IMR-90 (cell line): Measurements from ENCODE around the gene SYNE3. TPM values are rescaled to one million over a fixed set of nuclear protein-coding genes. Genes with fewer than 3 reads are reported as not detected.
A peak's percentile ranks its signal among the peaks of the same experiment; 100 is the strongest.

Experiments
- ATAC-seq: fragments of 200-7000 bp; cut with Tn5 transposase; 2 replicates; pipeline ENCODE4 v1.9.1; 2020; ENCODE audit warnings: low read depth, mild to moderate bottlenecking, moderate library complexity
- BruUV-seq: library from RNA; stranded (reverse); fragments of 400-500 nt; replicated peaks from 2 replicates; lab custom pipeline; 2021; lab: Mats Ljungman, UMichigan
- CTCF ChIA-PET: fragments of 300-600 bp; formaldehyde crosslinking; extraction: SDS; loops from one replicate; lab custom pipeline; 2021; ENCODE audit warnings: antibody characterized with exemption; lab: Yijun Ruan, JAX
- POLR2A ChIA-PET: fragments of 300-600 bp; sonication (Branson Sonifier 250); formaldehyde crosslinking; loops from one replicate; lab custom pipeline; 2022; ENCODE audit warnings: antibody characterized with exemption; ENCODE audit not compliant: unreplicated experiment; lab: Charles Lee
- DNase-seq: peaks from one replicate; pipeline ENCODE4 v3.0.0; 2013
- H2AFZ ChIP-seq: replicated peaks from 2 replicates; pipeline ENCODE3; 2013; ENCODE audit warnings: low read length, mild to moderate bottlenecking; ENCODE audit not compliant: poor library complexity
- H2AK5ac ChIP-seq: 2 replicates; pipeline ENCODE4 v1.6.1; 2013; ENCODE audit warnings: low read depth, low read length, inconsistent platforms
- H2AK9ac ChIP-seq: replicated peaks from 2 replicates; pipeline ENCODE3; 2013; ENCODE audit warnings: mild to moderate bottlenecking, low read depth, low read length, moderate library complexity; ENCODE audit not compliant: poor library complexity
- H2BK120ac ChIP-seq: 2 replicates; pipeline ENCODE4 v1.6.1; 2013; ENCODE audit warnings: low read depth, low read length, inconsistent platforms
- H2BK15ac ChIP-seq: 3 replicates; pipeline ENCODE4 v1.6.1; 2013; ENCODE audit warnings: low read depth, low read length, inconsistent platforms
- H2BK20ac ChIP-seq: 2 replicates; pipeline ENCODE4 v1.6.1; 2013; ENCODE audit warnings: low read depth, mild to moderate bottlenecking, inconsistent platforms, low read length, moderate library complexity
- H2BK5ac ChIP-seq: 2 replicates; pipeline ENCODE4 v1.6.1; 2013; ENCODE audit warnings: mild to moderate bottlenecking, low read depth, low read length, inconsistent platforms; ENCODE audit not compliant: poor library complexity, severe bottlenecking
- H3K14ac ChIP-seq: replicated peaks from 2 replicates; pipeline ENCODE4 v1.6.1; 2013; ENCODE audit warnings: low read depth, low read length, inconsistent platforms
- H3K18ac ChIP-seq: 2 replicates; pipeline ENCODE4 v1.6.1; 2013; ENCODE audit warnings: low read depth, low read length, control low read depth
- H3K23ac ChIP-seq: 2 replicates; pipeline ENCODE4 v1.6.1; 2013; ENCODE audit warnings: low read depth, low read length, inconsistent platforms
- H3K27ac ChIP-seq: 2 replicates; pipeline ENCODE4 v1.5.1; 2013; ENCODE audit warnings: mild to moderate bottlenecking, control low read depth, low read length; ENCODE audit not compliant: insufficient read depth
- H3K27me3 ChIP-seq: 2 replicates; pipeline ENCODE4 v1.6.1; 2013; ENCODE audit warnings: low read length; ENCODE audit not compliant: control insufficient read depth, insufficient read depth
- H3K36me3 ChIP-seq: 2 replicates; pipeline ENCODE4 v1.6.1; 2013; ENCODE audit warnings: low read length, mixed read lengths; ENCODE audit not compliant: control insufficient read depth, insufficient read depth
- H3K4ac ChIP-seq: 2 replicates; pipeline ENCODE4 v1.6.1; 2013; ENCODE audit warnings: low read depth, low read length, inconsistent platforms
- H3K4me1 ChIP-seq: 2 replicates; pipeline ENCODE4 v1.6.1; 2013; ENCODE audit warnings: low read length, mixed read lengths; ENCODE audit not compliant: control insufficient read depth, insufficient read depth
- H3K4me2 ChIP-seq: 2 replicates; pipeline ENCODE4 v1.6.1; 2013; ENCODE audit warnings: low read depth, mild to moderate bottlenecking, control low read depth, low read length, moderate library complexity
- H3K4me3 ChIP-seq: 2 replicates; pipeline ENCODE4 v1.5.1; 2013; ENCODE audit warnings: low read depth, mild to moderate bottlenecking, control low read depth, low read length, moderate library complexity; ENCODE audit not compliant: insufficient read depth
- H3K56ac ChIP-seq: 2 replicates; pipeline ENCODE4 v1.6.1; 2013; ENCODE audit warnings: low read length, inconsistent platforms; ENCODE audit not compliant: insufficient read depth; ENCODE audit errors: extremely low read depth
- H3K79me1 ChIP-seq, 2 experiments: 2 replicates each; pipeline ENCODE4 v1.6.1; 2013; ENCODE audit warnings: low read length in 2 of 2, inconsistent platforms in 1 of 2, low read depth in 1 of 2
- H3K9ac ChIP-seq: 2 replicates; pipeline ENCODE4 v1.6.1; 2013; ENCODE audit warnings: low read depth, low read length, control low read depth
- H3K9me1 ChIP-seq: 2 replicates; pipeline ENCODE4 v1.6.1; 2013; ENCODE audit warnings: low read length, inconsistent platforms; ENCODE audit not compliant: insufficient read depth
- H3K9me3 ChIP-seq: 2 replicates; pipeline ENCODE4 v1.6.1; 2013; ENCODE audit warnings: low read length; ENCODE audit not compliant: control insufficient read depth, insufficient read depth
- H4K20me1 ChIP-seq: 2 replicates; pipeline ENCODE4 v1.6.1; 2013; ENCODE audit warnings: low read length, inconsistent platforms; ENCODE audit not compliant: insufficient read depth
- H4K5ac ChIP-seq: 2 replicates; pipeline ENCODE4 v1.6.1; 2013; ENCODE audit warnings: mild to moderate bottlenecking, low read depth, low read length, control low read depth
- H4K8ac ChIP-seq, 2 experiments: 2 replicates each; pipeline ENCODE4 v1.6.1; 2013; ENCODE audit warnings: low read depth in 2 of 2, low read length in 2 of 2, control low read depth in 1 of 2, inconsistent platforms in 1 of 2
- H4K91ac ChIP-seq: 2 replicates; pipeline ENCODE4 v1.6.1; 2013; ENCODE audit warnings: low read depth, low read length, inconsistent platforms; ENCODE audit not compliant: insufficient read depth
- BHLHE40 ChIP-seq: fragments of 150-350 bp; IDR thresholded peaks from 2 replicates; pipeline ENCODE4 v1.6.1; 2016; ENCODE audit warnings: mild to moderate bottlenecking, low read depth, low read length
- CEBPB ChIP-seq: IDR thresholded peaks from 2 replicates; pipeline ENCODE4 v1.6.1; 2012; ENCODE audit warnings: low read depth, low read length, improper control_type of control experiment
- CHD1 ChIP-seq: IDR thresholded peaks from 2 replicates; pipeline ENCODE4 v1.6.1; 2012; ENCODE audit warnings: low read depth, low read length, improper control_type of control experiment
- CTCF ChIP-seq: conservative IDR thresholded peaks from 2 replicates; pipeline ENCODE4 v1.5.1; 2012; ENCODE audit warnings: mild to moderate bottlenecking, low read depth, low read length, improper control_type of control experiment
- ELK1 ChIP-seq: fragments of 150-350 bp; IDR thresholded peaks from 2 replicates; pipeline ENCODE4 v1.6.1; 2016; ENCODE audit warnings: low read depth, mild to moderate bottlenecking, low read length, moderate library complexity, borderline replicate concordance
- FOS ChIP-seq: fragments of 150-350 bp; IDR thresholded peaks from 2 replicates; pipeline ENCODE4 v1.6.1; 2016; ENCODE audit warnings: low read depth, low read length
- MAFK ChIP-seq: IDR thresholded peaks from 2 replicates; pipeline ENCODE4 v1.6.1; 2012; ENCODE audit warnings: low read depth, low read length, improper control_type of control experiment
- MAZ ChIP-seq: IDR thresholded peaks from 2 replicates; pipeline ENCODE4 v1.6.1; 2012; ENCODE audit warnings: low read depth, mild to moderate bottlenecking, low read length, improper control_type of control experiment, moderate library complexity, borderline replicate concordance
- MXI1 ChIP-seq: IDR thresholded peaks from 2 replicates; pipeline ENCODE4 v1.6.1; 2012; ENCODE audit warnings: low read depth, mild to moderate bottlenecking, low read length, moderate library complexity, borderline replicate concordance
- NFE2L2 ChIP-seq: fragments of 150-350 bp; IDR thresholded peaks from 2 replicates; pipeline ENCODE4 v1.6.1; 2016; ENCODE audit warnings: low read depth, mild to moderate bottlenecking, low read length
- POLR2A ChIP-seq: IDR thresholded peaks from 2 replicates; pipeline ENCODE4 v1.6.1; 2012; ENCODE audit warnings: mild to moderate bottlenecking, low read depth, low read length
- RAD21 ChIP-seq: IDR thresholded peaks from 2 replicates; pipeline ENCODE4 v1.6.1; 2012; ENCODE audit warnings: low read length, improper control_type of control experiment
- RCOR1 ChIP-seq: IDR thresholded peaks from 2 replicates; pipeline ENCODE4 v1.6.1; 2012; ENCODE audit warnings: mild to moderate bottlenecking, low read length, improper control_type of control experiment; ENCODE audit not compliant: insufficient replicate concordance
- RFX5 ChIP-seq: IDR thresholded peaks from 2 replicates; pipeline ENCODE4 v1.8.0; 2012; ENCODE audit warnings: low read depth, mild to moderate bottlenecking, low read length, moderate library complexity
- SMC3 ChIP-seq: fragments of 150-350 bp; IDR thresholded peaks from 2 replicates; pipeline ENCODE4 v1.6.1; 2016; ENCODE audit warnings: low read depth, mild to moderate bottlenecking, antibody characterized with exemption, low read length, moderate library complexity
- USF2 ChIP-seq: fragments of 150-350 bp; IDR thresholded peaks from 2 replicates; pipeline ENCODE4 v1.6.1; 2017; ENCODE audit warnings: mild to moderate bottlenecking, antibody characterized with exemption, low read length, low read depth
- WGBS, 2 experiments: methylation state at CpG; one replicate each; pipeline versions ENCODE4 v1.1.5 to v1.1.7; 2013; ENCODE audit warnings: missing lambda C conversion rate in 2 of 2; ENCODE audit not compliant: insufficient read length in 1 of 2; ENCODE audit errors: extremely low coverage in 2 of 2; 5-methylcytosine and 5-hydroxymethylcytosine counted together
- dilution Hi-C: fragments of 300-500 bp; cut with HindIII; formaldehyde crosslinking; loops from one replicate; pipeline ENCODE4 v1.14.3; 2018; ENCODE audit warnings: low sequenced_read_pairs; ENCODE audit not compliant: unreplicated experiment
- in situ Hi-C: fragments of 300-500 bp; cut with MboI; formaldehyde crosslinking; loops from 3 replicates; pipeline ENCODE4 v1.14.3; 2019; ENCODE audit warnings: low sequenced_read_pairs, inconsistent platforms, mixed read lengths
- intact Hi-C: fragments of 100-400 bp; cut with micrococcal nuclease; formaldehyde crosslinking; loops from 2 replicates; pipeline ENCODE4 v1.10.0; 2022
- polyA plus RNA-seq, 3 experiments: library from polyadenylated mRNA; depleted of rRNA; stranded (reverse); fragments of >200 nt; gene quantifications; 2 replicates each; pipeline ENCODE4 v1.2.3, GENCODE V29; 2012; ENCODE audit warnings: low replicate concordance in 1 of 3
- total RNA-seq: library from RNA; depleted of rRNA; stranded (reverse); fragments of >200 nt; gene quantifications from 2 replicates; pipeline ENCODE4 v1.2.3, GENCODE V29; 2012

Gene SYNE3
- total and polyA plus RNA-seq, 2 of the 4 experiments (the other 2 are of a cell fraction) = 2.9 to 5.0 TPM

- H3K9ac ChIP-seq = no peak overlapping the region
- no peak overlapping the region for H3K56ac ChIP-seq
- H2BK5ac ChIP-seq = no peak overlapping the region
- dilution Hi-C loops (loop anchor here (25.0 kb wide), 1 partner anchor 226 kb away; no protein-coding TSS in a partner anchor), intact Hi-C loops (loop anchor here (1.0 to 10.0 kb wide), 3 partner anchors 433 to 864 kb away; no protein-coding TSS in a partner anchor), in situ Hi-C loops (loop anchor here (5.0 to 25.0 kb wide), 2 partner anchors 211 to 851 kb away; no protein-coding TSS in a partner anchor)
- H2BK20ac ChIP-seq = no peak overlapping the region
- H3K23ac ChIP-seq = no peak overlapping the region
- no peaks in the 10 kb centered on the region for H3K36me3 ChIP-seq
- no peak overlapping the region for H2BK15ac ChIP-seq
- H3K14ac ChIP-seq = no peak overlapping the region
- H3K4ac ChIP-seq = no peak overlapping the region
- no peak overlapping the region for H3K4me3 ChIP-seq
- no peak overlapping the region for H3K27ac ChIP-seq
- H2BK120ac ChIP-seq = no peak overlapping the region
- H2AK5ac ChIP-seq = no peak overlapping the region
- no peaks in the 10 kb centered on the region for H4K20me1 ChIP-seq
- ATAC-seq (peak; percentile 88), DNase-seq (peak; percentile 82)
- no peak overlapping the region for H2AFZ ChIP-seq
- no peaks in the 10 kb centered on the region for H3K4me1 ChIP-seq
- H3K18ac ChIP-seq = no peak overlapping the region
- H3K4me2 ChIP-seq = no peak overlapping the region
- WGBS, 2 experiments = 0% methylated on average over 2 of the region's 14 CpGs; no CpG with 5 or more reads in 1 of the 2 experiments
- H4K5ac ChIP-seq = no peak overlapping the region
- H3K9me1 ChIP-seq = no peaks in the 10 kb centered on the region; the same call in 1 of the 2 replicates
- BruUV-seq = no TSS peak
- TF ChIP-seq FOS (no peak), RAD21 (peak; percentile 96), NFE2L2 (no peak), BHLHE40 (no peak), CEBPB (no peak), ELK1 (no peak), MXI1 (no peak), USF2 (no peak), CHD1 (no peak), CTCF (peak; percentile 98), RCOR1 (no peak), SMC3 (peak; percentile 91), RFX5 (no peak), POLR2A (no peak), MAZ (no peak), MAFK (no peak)
- no peak overlapping the region for H4K91ac ChIP-seq
- POLR2A ChIA-PET = no interaction called here
- no peaks in the 10 kb centered on the region for H3K79me1 ChIP-seq
- CTCF ChIA-PET = no interaction called here
- no peak overlapping the region for H2AK9ac ChIP-seq
- H3K9me3 ChIP-seq = no peaks in the 10 kb centered on the region
- H4K8ac ChIP-seq = no peak overlapping the region
- peaks cover 7% of the 10 kb centered on the region for H3K27me3 ChIP-seq
Observed at GRCh38 chr14:95561001-95561412, 44.6 kb upstream of the SYNE3 start.
